ENCODE results near the gene PAEP.
"Not testable (repeated sequence)": the region's sequence is repeated elsewhere in the genome, so short reads cannot be mapped to it uniquely, and the experiment has no call there.

The PAEP gene

DNA sequence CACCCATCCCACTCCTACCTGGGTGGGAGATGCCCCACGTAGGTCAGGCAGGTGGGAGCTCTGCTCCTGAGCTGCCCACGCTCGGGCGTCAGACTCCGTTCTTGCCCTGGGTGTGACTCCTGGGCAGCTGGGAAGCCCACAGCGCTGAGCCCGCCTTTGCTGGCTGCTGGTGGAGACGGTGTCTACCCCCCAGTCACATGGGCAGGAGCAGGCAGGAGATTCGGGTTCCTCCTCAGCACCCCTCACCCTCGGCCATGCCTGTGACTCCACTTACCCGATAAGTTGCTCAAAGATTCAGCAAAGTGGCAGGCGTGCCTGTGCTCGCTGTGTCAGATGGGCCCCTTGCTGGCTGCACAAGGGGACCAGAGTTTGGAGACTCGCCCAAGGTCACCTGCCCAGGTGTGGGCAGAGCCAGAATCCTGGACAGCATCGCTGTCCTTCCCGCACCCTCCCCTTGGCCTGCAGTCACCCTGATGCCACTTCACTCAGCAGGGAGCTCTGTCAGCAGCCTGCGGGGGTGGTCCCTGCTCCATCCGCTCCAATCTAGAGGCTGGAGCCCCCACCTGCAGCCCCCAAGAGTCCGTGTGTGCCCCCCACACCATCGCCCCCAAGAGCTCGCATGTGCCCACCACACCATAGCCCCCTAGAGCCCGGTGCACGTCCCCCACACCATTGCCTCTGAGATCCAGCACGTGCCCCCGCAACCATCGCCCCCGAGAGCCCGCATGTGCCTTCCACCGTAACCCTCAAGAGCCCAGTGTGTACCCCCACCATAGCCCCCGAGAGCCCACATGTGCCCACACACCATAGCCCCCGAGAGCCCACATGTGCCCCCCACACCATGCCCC, 36.1 kb upstream of the PAEP start:
- no peak for DNase-seq (ENCODE audit: extremely low read depth in 1 of 2, low read depth in 1 of 2)

DNA sequence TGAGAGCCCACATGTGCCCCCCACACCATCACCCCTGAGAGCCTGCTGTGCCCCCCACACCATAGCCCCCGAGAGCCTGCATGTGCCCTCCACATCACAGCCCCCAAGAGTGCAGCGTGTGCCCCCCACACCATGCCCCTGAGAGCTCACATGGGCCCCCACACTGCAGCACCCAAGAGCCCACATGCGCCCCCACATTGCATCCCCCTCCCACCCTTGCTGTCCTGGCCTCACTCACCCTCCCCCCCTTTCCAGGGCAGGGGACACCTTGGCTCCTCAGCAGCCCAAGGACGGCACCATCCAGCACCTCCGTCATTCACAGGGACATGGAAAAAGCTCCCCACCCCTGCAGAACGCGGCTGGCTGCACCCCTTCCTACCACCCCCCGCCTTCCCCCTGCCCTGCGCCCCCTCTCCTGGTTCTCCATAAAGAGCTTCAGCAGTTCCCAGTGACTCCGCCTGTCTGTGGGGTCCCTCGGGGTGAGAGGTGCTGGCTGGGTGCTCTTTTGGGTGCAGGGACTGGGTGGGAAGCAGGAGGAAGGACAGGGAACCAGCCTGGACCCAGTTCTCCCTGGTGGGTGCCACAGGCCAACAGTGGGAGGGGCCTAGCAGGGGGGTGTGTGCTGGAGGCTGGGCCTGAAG, 35.3 kb upstream of the PAEP start:
- DNase-seq (ENCODE audit: extremely low read depth in 1 of 2, low read depth in 1 of 2) = no peak

DNA sequence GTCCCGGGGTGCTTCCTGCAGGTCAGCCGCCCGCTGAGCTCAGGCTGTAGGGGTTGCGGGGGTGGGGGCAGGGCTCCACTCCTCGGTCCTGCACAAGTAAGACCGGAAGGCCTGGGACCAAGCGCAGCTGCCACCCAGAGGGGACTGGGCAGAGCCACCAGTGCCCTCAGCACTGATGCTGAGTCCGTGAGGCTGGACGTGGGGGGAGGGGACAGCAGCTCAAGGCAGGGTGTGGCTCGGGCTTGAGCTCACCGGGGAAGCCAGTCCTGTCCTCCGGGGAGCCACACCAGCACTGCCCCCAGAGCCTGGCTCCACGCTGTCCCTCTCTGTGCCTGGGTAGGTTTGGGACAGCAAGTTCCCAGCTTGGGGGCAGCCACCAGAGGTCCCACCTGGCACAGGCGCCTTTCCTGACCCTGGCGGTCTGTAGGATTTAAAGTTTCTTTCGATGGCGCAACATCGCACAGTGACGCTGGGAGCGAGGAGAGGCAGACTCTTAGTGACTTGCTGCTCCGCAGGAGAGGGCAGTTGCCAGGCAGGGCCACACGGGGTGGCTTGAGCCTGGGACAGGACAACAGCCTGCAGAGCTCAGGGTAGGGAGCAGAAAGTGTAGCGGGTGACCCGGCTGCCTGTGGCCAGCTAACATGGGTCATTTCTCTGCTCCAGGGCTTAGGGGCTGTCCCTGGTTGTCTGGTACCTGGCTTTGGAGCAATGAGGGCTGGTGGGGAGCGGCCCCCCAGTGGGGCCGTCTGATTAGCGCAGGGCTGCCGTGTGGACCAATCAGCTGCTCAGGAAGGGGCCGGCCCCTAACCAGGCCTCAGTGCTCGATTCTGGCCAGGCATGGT, 34.6 kb upstream of the PAEP start:
- DNase-seq (ENCODE audit: extremely low read depth in 1 of 2, low read depth in 1 of 2) = no peak

DNA sequence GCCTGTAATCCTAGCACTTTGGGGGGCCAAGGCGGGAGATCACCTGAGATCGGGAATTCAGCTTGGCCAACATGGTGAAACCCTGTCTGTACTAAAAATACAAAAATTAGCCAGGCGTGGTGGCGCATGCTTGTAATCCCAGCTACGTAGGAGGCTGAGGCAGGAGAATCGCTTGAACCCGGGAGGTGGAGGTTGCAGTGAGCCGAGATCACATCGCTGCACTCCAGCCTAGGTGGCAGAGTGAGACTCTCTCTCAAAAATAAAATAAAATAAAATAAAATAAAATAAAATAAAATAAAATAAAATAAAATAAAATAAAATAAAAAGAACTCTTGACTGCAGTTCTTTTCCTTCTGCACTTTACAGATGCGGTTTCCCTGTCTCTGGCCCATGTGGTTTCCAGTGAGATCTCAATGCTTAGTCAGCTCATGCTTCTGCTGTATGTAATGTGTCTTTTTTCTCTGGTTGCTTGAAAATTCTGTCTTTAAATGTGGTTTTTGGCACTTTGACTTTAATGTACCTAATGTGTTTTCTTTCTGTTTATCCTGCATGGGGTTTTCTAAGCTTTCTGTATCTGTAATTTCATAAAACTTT, 32.6 kb upstream of the PAEP start:
- DNase-seq (ENCODE audit: extremely low read depth in 1 of 2, low read depth in 1 of 2) = not testable (repeated sequence)

DNA sequence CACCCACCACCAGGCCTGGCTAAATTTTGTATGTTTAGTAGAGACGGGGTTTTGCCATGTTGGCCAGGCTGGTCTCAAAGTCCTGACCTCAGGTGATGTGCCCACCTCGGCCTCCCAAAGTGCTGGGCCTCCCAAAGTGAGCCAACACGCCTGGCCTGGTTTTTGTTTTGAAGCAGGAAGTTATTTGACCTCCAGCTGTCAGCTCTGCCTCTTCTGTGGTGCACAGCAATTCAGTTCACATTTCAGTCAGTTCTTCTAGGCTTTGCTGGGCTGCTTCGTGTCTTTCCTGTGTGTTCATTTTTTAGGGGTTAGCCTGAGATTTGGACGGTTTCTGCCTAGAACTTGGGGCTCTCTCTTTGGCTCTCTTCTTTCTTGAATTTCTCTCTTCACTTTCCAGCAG, 31.4 kb upstream of the PAEP start:
- DNase-seq (ENCODE audit: extremely low read depth in 1 of 2, low read depth in 1 of 2) = no peak

DNA sequence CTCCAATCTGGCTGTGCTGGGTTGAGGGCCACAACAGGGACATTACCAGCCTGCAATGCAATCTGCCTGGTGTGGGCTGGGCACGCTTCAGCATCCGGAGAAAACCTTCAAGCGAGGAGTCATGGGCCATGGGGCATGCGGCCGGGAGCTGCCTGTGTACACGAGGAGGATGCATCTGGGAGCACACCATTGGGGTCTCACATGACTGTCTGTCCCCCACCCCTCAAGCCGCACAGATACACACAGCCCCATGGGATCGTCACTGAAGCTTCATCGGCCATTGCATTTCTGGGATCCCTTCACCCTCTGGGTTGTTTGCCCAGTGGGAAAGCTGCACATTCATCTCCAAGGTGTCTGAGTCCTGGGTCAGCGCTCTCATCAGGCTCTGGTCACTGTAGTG, 30.5 kb upstream of the PAEP start:
- no peak for DNase-seq (ENCODE audit: extremely low read depth in 1 of 2, low read depth in 1 of 2)

DNA sequence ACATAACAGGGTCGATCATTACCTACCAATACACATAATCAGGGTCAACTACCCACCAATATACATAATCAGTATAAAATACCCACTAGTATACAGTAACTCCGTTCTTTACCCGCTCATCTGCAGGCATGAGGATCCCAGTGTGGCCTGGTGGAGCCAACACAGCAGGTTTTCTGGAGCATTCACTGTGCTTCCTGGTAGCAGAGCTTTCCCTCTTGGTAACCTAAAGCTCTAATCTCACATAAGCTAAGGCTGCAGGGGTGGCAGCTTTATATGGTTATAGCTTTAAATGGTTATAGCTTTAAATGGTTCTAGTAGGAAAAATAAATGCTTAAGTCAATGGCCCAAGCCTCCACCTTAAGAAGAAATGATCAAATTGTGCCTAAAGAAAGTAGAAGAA, 28.4 kb upstream of the PAEP start:
- no peak for DNase-seq (ENCODE audit: extremely low read depth in 1 of 2, low read depth in 1 of 2)

DNA sequence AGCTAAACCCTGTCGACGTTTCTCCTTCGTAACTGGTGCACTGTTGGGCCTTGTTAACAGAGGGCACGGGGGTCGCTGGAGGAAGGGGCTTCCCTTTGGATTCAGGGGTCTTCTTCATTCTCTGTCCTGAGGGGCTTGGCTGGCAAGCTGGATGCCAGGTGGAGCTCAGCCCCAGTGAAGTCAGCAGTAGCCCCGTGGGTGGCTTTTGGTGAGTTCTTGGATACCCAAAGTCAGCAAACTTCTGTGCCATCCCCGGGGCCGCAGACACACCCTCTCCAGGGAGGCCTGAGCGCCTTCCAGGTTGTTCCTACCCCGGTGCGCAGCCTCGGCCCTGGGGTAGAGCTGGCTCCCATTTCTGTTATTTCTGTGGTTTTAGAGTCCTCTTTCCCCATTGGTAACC, 27.9 kb upstream of the PAEP start:
- DNase-seq (ENCODE audit: extremely low read depth in 1 of 2, low read depth in 1 of 2) = no peak

DNA sequence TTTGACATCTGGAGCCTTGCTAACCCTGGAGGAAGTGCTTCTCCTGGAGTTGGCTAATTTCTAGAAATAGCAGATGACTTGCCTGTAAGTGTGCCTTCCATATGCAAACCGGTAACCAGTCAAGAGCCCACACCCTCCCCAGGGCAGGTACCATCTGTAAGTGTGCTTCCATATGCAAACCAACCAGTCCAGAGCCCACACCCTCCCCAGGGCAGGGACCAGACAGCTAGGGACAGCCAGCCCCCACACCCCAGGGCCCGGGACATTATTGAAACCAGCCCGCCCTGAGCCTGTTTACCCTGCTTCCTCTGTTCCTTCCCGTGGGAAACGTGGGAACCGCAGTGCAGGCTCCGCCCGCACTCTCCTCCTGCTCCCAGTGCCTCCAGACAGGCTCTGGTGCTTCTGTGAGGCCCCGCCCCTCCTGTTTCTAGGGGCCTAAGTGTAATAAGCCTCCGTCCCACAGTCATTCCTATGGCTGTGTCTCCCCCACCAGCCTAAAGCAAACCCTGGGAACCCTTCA, 27.3 kb upstream of the PAEP start:
- DNase-seq (ENCODE audit: extremely low read depth in 1 of 2, low read depth in 1 of 2) = not testable (repeated sequence)

DNA sequence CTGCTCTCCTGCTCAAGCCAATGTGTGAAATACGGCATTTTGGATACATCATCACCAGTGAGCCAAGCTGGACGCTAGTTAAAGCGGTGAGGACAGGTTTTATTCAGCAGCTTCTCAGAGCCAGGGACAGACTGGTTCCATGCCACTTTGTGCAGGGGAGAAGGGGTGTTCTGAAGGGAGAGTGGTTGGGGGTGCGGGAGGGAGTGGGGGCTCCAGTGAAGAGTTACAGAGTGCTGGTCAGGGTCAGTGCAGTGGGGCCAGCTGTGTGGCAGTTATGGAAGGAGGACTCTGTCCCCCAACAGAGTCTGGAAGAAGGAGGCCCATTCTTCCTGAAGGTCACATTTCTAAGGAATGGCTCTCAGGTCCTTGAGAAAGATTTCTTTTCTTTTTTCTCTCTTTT, 26.7 kb upstream of the PAEP start:
- not testable (repeated sequence) for DNase-seq (ENCODE audit: extremely low read depth in 1 of 2, low read depth in 1 of 2)

DNA sequence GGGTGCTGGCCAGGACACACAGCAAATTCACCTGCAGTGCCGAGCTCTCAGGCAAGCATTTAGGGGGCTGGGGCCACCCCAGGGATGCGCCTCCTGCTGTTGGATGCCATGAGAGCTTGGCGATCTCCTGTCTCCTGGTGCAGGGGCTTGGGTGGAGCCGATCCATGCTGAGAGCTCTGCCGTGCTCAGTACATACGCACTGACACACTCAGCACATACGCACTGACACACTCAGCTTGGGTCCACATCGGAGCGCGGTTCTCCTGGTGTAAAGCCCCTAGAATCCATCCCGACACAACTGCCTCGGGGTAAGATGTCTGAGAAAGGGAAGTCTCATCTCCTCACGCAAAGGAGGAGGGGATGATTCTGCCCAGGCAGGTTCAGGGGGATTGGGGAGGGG, 25.9 kb upstream of the PAEP start:
- DNase-seq (ENCODE audit: extremely low read depth in 1 of 2, low read depth in 1 of 2) = not testable (repeated sequence)

DNA sequence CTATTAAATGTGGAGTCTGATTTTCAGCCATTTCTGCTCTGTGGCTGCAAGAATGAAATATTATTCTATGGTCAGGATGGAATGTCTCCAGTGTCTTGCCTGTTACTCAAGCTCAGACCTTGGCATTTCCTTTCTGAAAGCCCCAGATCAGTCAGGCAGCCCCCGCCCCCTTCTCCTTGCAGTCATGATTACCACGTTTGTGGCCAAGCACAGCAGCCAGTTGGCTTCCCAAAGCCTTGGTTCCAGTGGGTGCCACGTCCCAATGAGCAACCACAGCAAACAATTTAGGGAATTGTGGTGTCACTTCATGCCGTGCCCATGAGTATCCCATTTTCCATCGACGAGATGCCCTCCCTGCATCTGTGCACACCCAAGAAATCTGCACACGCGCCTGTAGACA, 25.3 kb upstream of the PAEP start:
- DNase-seq (ENCODE audit: extremely low read depth in 1 of 2, low read depth in 1 of 2) = no peak

DNA sequence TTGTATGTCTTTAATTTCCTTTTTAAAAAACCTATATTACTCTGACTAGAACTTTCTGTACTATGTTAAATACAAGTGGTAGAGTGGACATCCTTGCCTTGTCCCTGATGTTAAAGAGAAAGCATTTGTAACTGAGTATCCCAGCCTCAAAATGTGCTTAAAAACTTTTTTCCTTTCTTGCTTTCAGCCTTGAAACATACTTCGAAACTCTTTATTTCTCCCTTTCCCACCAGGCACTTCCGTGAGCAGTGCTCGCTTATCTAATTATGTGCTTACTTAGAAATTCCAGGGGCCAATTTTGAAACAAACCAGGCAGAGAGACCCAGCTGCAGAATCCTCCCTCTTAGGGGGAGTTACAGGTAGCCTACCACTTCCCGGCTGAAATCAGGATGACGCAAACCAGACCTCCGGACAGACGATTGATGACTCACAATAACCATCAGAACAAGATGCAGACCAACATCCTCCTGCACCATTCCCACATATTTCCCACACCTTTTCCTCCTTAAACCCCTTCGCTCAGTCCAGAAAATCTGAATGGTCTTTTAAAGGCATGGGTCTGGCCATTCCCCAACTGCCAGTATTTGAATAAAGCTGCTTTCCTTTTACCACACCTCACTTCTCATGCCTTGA, 18.2 kb upstream of the PAEP start:
- not testable (repeated sequence) for DNase-seq (ENCODE audit: extremely low read depth in 1 of 2, low read depth in 1 of 2)

DNA sequence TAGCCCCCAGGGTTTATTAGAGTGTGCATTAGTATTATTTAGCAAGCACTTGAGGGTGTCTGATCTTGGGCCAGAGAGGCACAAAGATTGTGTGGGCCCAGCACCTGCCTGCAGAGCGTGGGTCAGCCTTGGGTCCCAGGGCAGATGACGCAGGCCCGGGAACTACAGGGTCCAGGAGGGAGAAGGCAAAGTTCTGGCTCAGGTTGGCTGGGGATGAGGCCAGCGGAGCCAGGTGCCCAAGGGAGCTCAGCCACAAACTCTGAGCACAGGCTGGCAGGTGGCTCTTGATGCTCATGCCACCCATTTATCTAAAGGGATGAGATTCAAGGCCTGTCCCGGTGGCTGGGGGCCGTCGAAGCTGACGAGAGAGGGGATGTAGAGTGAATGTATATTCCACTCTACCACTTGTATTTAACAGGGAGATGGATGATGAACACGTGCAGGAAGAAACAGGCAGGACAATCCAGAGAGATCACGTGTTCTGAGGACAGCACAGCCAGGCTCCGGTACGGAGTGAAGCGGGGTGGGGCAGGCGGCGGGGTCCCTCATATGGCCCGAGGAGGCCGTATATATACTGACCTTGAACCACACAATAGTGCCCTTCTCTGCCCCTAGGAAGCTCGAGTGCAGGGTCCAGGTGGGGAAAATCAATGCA, 16.4 kb upstream of the PAEP start:
- no peak for DNase-seq (ENCODE audit: extremely low read depth in 1 of 2, low read depth in 1 of 2)

DNA sequence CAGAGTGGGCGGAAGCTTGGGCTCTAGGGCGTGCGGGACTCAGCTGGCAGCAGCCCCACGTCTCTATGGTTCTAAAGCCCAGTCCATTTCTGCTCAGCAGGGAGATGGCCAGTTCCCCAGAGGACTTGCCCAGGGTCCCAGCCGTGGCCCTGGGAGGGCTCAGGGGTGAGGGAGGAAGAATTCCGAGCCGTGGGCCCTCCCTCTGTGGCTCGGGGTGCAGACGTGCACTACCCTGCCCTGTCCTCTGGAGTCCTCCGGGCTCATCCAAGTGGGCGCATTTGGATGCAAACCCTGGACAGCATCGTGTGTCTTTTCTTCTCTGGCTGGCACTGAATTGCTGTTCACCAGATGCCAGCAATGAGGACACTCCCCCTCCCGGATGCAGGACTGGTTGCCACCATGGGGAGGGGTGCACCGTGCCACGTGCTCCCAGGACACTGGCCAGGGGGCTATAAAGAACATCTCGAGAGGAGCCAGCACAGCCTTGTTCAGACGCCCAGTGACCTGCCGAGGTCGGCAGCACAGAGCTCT, 15.8 kb upstream of the PAEP start, which contains the start of gene OBP2A:
OBP2A (plus strand) TSS at position 481 of the 531 bp plus-strand sequence. CDS start 55 bp downstream, outside the sequence.
- DNase-seq (ENCODE audit: extremely low read depth in 1 of 2, low read depth in 1 of 2) = not testable (repeated sequence)

DNA sequence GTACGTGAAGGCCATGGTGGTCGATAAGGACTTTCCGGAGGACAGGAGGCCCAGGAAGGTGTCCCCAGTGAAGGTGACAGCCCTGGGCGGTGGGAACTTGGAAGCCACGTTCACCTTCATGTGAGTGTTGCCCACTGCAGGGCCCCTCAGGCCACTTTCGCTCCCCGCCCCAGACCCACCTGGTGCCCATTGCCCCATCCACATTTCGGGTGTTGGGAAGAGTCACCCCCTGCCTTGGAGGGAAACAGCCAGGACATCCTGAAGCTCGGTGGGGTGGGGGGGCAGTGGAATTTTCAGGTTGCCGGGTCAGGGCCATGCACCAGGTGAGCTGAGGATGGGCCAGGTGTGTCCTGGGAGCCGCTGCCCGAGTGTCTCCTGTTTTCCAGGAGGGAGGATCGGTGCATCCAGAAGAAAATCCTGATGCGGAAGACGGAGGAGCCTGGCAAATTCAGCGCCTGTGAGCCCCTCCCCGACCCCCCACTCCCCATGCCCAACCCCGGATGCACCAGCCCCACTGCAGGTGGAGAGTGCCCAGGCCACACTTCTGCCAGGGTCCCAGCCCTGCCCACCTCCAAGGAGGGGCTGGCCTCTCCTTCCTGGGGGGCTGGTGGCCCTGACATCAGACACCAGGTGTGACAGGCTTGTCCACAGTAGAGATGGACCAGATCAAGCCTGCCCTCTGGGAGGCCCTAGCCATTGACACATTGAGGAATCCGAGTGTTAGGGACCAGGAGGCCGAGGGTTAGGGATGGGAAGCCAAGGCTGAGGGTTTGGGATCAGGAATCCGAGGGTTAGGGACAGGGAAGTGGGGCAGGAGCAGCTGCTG, 14.6 kb upstream of the PAEP start:
- not testable (repeated sequence) for DNase-seq (ENCODE audit: extremely low read depth in 1 of 2, low read depth in 1 of 2)

DNA sequence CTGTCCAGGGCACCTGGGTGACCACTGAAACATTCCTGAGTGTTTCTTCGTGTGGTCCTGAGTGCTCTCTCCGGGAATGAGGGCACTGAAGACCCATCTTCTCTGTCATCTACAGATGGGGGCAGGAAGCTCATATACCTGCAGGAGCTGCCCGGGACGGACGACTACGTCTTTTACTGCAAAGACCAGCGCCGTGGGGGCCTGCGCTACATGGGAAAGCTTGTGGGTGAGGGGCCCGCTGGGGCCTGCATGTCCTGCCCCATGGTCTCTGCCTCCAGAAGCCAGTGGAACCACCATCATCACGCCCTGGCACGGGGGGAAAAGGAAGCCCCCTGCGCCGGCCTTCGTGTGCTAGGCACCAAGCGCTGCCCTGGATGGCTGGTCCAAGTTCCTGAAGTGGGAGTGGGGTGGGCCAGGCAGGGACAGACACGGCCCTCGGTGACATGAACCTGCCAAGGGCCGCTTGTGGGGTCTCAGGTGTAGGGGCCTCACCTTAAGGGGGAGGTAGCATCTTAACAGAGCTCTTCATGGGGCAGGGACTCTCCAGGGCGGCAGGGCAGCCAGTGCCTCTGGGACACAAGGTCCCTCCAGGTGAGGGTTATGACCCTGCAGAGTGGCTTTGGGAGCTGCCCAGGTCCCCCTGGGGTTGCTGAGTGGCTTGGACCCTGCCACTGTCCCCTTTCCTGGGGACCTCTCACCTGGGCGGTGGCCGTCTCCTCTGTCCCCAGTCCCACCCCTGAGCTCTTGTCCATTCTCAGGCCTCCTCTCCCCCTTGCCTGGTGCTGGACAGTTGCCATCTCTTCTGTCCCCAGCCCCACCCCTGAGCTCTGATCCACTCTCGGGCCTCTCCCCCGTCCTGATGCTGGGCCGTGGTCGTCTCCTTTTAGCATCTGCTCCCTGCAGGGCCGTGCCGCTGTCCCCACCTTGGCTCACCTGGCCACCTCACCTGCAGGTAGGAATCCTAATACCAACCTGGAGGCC, 13.5 kb upstream of the PAEP start:
- DNase-seq (ENCODE audit: extremely low read depth in 1 of 2, low read depth in 1 of 2) = no peak
